HG03354 (cell line): ENCODE results near the gene CLRN3.

Experiments
- ATAC-seq: cut with Tn5 transposase; IDR thresholded peaks from one replicate; pipeline ENCODE4 v1.9.1; 2021; ENCODE audit warnings: mild to moderate bottlenecking; ENCODE audit not compliant: unreplicated experiment, poor library complexity, severe bottlenecking

CLRN3 gene

DNA sequence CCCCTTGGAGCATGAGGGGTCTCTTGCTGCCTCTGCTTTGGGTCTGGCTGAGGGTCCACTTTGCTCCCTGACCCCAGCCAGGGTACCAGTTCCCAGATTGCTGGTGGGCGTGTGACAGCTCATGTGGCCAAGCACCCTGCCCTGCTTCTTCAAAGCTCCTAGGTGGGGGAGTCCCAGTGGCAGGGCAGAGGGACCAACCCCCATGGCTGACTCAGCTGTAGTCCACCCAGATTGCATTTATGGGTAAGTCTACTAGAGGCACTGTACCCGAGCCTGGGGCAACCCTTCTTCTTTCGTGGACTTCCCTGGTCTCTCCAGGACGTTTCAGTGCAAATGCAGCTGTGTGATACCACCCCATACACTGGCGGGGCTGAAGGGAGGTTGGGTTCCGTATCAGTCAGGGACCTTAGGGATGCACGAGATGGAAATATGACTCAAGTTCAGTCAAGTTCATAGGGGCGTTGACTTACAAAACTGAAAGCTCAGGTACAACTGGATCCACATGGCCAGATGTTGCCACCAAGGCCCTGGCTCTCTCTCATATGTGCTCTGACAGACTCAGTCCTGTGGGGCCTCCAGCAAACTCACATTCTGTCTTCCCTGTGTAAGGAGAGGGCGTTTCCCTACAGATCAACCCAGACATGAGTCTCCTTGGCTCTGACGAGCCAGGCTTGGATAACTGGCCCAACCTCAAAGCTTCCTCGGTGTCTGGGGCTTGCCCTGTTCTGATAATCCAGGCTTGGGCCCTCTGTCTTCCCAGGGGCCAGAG lies 27.7 kb upstream of the CLRN3 start:
- ATAC-seq, result no peak

DNA sequence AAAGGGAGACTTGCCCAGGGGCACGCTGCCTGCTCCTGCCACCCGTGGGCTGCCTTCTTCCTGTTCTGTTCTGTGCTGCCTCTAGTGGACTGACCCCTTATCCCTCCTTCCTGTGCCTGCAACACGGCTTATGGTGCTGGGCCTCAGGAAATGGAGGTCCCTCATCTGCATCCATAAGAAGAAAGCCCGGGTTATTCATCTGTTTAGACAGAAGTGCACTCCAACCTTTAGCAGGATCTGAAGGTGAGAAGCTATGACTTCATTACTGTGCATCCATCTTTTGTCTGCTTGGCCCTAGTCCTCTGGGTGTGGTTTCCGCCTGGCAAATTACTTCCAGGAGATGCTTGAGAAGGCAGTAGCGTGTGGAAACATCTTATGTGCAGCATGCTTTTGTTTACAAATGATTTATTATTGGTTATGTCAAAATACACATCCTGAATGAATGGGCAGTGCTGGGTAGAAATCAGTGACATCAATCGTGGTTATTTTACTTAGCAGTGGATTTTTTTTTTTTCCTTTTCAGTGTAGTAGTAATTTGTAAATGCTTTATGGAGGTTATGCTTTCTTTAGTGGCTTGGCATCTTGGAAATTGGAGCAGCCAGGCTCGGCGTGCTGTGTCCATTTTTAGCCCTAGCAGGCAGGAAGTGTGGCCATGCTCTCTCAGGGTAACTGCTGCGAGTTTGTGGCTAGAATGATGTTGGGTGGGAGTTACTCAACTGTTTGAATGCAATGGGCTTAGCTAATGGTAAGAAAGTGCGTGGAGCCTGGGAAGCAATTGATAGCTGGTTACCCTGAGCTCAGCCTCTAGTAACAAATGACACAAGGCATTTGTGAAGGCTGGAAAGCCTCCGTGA lies 26.9 kb upstream of the CLRN3 start:
- no peak for ATAC-seq

DNA sequence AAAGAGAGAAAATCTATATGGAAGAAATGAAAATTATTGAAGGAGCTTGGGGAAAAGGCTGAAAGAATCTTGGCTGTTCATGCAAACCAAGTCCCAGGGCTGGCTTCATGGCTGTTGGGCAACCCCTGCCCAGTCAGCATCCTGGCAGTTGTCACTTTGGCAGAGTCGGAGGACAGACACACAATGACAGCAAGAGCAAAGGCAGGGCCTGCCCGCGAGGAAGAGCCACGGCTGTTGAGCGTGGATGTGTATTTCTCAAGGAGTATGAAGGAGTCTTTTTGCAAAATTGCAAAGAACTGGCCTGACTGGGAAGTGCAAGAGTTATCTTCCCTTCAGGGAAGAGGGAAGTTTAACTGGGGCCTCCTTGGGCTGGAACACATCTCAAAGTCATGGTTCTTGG lies 25.8 kb upstream of the CLRN3 start:
- ATAC-seq, result no peak

DNA sequence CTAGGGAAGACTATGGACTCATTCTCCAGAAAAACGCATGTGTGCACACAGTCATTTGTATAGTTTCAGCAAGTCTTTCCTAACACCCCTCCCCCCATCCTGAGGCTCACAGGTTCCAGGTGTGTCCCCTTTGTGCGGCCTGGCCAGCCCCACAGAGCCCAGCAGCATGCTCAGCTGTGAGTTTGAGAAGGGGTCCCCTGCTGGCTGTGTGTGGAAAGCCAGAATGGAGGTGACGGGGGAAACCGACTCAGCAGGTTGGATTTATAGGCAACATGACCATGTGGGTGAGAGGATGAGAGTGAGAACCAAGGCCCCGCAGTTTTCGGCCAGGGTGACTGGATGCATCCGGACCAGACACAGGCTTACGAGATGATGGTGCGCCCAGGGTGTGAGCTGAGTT lies 24.1 kb upstream of the CLRN3 start:
- no peak for ATAC-seq

DNA sequence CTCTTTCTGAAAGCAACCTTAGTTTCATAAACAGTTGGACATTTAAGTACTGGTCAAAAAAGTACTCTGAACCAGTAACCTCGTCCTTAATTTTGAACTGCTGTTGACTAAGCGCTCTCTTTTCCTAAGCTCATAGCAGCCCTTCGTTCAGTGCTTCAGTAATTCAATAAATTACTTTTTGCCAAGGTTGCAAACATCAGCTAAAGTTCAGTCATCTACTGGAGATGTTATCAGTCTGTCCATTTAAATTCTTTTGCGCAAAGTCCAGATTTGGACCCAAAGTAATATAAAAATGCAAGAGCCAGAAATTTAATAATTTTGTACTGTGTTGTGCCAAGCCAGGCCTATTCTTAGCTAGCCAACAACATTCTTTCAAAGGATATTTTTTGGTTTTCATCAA lies 22.6 kb upstream of the CLRN3 start:
- no peak for ATAC-seq

DNA sequence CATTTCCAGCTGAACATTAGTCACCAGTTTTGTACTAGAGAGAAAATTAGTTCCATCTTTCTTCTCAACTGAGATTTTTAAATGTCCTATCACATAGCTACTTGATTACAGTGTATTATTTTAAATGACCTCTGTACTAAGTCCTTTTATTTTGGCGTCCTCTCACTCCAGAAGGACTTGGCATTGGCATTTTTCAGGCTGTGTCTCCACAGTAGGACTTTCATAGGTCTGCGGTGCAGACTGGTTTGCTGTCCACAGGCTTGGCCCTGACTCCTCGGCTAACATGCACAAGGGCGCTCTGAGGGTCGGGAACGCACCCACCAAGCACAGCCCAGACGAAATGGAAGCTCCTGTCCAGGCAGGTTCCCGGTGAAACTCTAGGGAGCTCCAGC lies 20.6 kb upstream of the CLRN3 start:
- ATAC-seq, result no peak

DNA sequence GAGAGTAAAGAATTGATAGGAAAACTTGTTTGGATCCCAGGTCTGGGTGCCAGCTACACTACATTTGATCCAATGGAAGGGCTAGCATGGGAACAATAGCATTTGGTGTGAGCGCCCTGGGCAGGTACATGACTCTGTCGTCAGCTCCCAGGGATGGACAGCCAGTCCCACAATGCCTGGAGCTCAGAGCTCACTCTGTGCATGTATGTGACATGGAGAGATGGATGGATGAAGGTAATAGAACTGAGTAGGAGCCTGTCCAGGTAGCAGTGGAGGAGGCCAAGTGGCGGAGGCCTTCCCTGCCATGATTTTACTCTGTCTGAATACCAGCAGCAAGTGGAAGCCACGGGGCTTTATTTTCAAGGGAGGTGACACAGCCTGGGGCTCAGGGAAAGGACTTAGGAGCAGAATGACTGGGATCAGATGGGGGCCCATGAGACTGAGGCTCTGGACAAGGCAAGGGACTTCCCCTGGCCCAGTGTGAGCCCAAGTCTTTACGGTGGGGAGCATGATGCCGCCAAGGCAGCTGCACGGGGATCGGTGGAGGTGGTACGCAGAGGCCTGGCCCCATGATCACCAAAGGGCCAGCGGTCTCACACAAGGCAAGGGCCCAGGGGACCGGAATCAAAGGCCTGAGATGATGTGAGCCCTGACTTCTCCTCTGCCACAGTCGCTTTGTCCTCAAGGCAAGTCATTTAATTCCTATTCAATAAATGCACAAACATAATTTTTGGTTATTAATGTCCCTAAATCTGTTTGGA lies 20.0 kb upstream of the CLRN3 start:
- no peak for ATAC-seq

DNA sequence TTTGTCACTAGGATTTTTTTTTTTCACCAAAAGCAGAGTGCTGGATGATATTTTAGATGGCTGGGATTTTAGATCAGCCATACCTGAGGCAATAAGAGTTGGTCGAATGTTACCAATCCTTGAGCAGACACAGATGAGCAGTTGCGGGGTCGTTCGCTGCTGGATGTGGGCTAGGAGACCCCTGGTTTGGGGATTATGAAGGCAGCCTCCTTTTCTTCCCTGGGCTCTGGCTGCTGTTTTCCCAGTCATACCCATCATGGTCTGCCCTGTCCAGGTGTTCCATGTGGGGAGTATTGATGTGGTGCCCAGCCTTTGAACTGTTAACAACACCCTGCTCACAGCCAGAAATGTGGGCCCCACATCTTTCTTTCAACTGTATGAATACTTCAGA lies 19.1 kb upstream of the CLRN3 start:
- no peak for ATAC-seq

DNA sequence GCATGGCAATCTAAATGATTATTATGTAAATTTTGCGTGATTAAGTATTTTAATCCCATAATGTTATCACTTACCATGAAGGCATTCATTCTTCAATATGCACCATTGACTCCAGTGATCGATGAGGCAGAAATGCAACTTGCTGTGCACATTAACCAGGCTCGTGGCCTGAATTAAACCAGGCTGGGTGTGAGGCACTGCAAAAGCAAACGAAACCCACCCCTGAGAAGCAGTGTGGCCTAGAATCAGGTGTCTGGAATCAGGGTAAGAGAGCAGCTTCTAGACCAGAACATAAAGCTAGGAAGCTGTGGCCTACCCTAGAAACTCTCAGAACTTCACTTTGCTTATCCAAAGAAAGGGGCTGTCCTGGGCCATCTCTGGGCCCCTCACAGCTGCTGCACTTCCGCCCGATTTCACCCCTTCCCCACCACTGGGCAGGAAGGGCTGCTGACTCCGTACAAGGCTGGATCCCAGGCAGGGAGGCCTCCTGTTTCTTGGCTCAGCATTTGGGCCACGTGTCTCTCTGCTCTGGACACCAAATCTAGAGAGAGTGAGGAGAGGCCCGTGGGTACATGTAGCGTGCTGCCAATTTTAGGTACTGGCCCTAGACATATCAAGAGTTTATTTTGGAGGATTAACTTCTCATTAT lies 18.6 kb upstream of the CLRN3 start:
- ATAC-seq, result no peak

DNA sequence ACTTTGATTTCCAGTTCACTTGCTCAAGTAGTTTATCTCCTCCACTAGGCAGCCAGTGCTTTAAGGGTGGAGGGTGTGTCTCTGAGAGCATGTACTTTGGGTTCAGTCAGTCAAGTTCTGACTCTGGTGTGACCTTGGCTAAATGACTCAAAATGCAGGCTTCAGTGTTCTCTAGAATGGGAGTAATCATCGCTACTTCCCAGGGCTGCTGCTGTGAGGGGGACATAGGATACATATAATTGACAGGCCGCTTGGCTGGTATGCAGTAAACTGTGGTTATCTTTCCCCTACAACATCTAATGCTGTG lies 17.7 kb upstream of the CLRN3 start:
- ATAC-seq, result no peak

DNA sequence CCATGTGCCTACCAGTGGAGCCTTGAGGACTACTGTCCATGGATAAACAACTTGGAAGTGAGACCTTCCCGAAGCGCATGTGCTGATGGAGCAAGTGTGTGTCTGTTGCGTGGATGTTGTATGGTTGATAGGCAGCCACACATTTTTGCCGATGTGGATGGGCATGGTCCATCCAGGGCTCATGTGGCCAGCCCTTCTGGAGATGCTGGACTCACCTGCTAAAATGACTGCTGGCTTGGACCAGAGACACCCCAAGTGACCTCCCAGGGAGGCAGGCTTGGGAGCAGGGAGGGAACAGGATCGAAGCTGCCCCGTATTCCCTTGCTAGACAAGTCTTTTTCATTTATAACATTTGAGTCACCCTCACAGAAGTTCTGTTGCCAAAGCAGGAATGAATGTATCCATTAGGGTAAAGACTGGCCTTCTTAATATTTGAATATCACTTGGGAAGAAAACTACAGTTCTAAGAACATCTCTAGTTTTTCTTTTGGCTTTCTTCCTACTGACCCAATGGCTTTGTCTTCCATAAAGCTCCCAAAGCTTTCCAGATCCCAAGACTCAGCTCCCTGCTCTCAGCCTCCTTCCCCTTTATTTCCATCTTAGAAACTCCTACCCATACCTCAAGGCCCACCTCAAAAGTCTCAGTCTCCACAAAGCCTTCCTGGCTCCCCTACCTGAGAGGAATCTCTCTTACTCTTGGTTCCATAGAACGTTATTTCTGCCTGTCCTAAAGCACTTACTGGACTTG lies 17.1 kb upstream of the CLRN3 start:
- ATAC-seq, result no peak

DNA sequence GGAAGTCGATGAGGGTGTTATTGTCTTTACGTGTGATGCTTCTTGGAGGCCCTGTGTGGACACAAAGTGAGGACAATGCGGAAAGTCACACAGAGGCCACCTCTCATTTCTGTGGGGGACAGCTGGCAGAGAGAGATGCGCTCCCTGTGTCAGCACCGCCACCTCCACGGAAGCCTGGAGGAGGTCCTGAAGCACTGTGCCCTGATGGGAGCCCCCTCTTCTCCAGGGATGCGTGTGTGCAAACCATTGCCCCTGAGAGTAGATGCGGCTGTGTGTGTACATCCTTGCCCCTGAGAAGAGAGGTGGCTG lies 16.2 kb upstream of the CLRN3 start:
- ATAC-seq, result no peak

DNA sequence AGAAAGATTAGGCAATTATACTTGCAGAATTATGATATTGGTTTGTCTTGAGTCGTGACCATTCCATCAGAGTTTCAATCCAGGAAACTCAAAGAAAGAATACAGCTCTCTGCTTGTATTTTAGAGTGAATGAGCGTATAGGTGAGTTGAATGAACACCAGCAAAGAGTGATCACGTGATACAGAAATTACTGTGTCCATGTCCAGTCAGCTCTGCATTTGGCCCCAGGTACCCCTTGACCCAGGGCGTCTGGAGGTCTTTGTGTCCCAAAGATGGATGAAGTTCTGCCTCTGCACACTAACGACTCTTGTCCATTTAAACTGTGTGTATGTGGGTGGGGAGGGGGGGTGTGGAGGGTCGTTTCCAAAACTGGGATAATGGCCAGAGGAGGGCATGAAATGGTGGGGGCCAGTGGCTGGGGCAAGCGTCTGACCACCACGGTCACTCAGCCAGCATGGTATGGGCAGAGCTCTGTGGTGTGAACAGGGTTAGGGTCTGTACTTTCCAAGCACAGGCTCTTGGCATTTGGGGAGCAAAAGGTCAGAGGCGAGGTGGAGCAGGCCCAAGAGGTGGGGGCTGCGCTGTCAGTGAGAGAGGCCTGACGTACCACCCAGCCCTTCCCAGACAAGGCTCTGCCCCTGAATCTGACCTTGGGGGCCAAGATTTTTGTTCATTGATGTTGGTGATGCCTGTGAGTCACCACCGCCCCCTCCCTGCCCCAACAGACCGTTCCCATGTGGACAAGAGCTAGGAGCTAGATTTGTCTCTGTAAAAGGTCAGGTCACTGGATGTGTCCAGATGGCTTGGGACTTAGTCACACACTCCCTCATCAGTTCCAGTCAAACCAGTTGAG lies 15.6 kb upstream of the CLRN3 start:
- no peak for ATAC-seq

DNA sequence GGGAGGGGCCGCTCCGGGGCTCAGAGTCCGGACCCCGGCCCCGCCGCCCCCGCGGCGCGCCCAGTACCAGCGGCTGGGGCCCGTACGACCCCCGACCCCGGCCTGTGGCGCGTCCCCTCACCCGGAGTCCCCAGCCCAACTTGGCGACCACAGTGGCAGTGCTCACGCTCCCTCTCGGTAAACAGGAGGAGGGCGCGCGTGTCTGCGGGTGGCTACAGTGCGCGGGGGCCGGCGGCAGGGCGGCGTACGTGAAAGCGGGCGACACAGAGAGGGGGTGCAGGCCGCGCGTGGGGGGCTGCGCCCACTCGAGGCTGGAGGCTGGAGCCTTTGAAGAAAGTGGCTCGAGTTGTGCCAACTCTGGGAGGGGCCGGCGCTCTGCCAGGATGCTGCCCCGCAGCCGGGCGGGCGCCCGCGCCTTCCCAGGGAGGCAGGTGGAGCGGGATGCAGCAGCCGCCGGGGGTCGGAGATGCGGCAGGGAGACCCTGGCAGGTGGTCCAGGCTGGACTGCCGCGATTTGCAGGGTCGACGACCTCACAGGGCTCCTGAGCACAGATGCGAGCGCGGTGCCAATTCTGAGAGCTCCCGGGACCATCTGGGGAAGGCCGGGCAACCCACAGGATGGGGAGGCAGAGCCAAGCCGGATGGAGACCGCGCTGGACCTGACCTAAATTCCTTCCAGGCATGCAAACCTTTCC lies 14.8 kb upstream of the CLRN3 start:
- peak; percentile 28 for ATAC-seq

DNA sequence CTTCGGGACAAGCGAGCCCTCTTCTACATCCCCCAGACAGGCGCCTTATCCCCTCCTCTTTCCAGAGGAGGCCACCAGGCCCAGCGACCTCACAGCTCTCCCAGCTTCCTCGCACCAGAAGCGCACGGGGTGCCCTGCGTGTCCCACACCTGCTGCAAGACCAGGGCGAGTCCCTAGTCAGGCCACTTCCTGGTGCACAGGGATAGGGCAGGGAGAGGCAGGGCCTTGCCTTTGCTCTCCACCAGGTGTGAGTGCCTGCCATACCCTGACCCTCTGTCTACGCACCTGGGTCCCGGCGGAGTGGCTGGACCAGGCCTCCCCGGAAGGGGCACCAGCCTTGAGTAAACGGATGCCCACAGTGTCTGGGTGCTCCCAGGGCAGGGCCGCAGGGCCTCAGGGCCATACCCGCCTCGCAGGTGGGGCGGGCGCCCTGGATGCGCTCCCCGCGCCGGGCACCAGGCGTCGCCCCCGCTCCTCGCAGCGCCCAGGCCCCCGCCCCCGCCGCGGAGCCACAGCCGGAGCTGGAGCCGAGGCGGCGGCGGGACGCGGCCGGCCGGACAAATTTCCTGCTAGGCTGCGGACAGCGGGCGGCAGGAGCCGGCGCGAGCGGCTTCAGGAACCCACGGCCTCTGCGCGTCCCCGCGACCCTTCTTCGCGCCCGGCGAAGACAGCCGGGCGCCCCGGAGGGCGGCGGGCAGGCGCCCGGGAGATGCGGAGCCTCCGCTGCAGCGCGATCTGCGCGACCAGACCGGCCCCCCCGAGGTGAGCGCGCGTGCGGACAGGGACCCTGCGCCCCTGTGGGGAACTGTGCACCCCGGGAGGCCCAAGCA lies 14.0 kb upstream of the CLRN3 start, which contains the start of gene PTPRE:
TSS of gene PTPRE (plus strand) at position 556 of the 830 bp plus-strand sequence. CDS start 133,779 bp downstream, outside the sequence.
- peak; percentile 93 for ATAC-seq

DNA sequence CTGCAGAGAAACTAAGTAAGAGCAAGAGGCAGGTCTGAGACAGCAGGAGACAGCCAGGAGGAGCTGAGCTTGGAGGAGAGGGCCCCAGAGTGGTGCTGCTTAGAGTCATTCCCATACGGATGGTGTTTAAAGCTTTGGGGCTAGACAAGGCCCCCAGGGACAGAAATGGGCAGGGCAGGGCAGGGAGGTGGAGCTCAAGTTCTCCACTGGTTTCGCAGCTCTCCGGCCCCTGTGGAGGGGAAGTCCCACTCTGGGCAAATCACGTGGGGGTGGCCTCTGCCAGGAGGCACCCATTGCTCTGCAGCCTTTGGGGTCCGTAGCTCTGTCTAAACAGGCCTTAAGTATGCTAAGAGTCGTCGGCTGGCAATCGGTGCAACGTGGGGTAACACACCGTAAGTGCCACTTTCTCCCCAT lies 13.1 kb upstream of the CLRN3 start:
- ATAC-seq, result no peak
